Left ventricle myocardium inferior (tissue), 1 donor: ENCODE measurements around the gene MBD3. TPM values are rescaled to one million over a fixed set of nuclear protein-coding genes. Genes with fewer than 3 reads are reported as not detected.
A peak's percentile ranks its signal among the peaks of the same experiment; 100 is the strongest.
"Not testable (repeated sequence)": the region's sequence is repeated elsewhere in the genome, so short reads cannot be mapped to it uniquely, and the experiment has no call there.

Source experiments
- DNase-seq: peaks from one replicate; pipeline ENCODE4 v3.0.0-alpha.2; 2020
- H3K27ac ChIP-seq: fragments of 200-600 bp; replicated peaks from 2 replicates; pipeline ENCODE4 v1.8.0; 2021
- H3K27me3 ChIP-seq: fragments of 200-600 bp; 2 replicates; pipeline ENCODE4 v1.8.0; 2021; ENCODE audit warnings: low read depth
- H3K36me3 ChIP-seq: fragments of 200-600 bp; 2 replicates; pipeline ENCODE4 v1.8.0; 2021
- H3K4me1 ChIP-seq: fragments of 200-600 bp; 2 replicates; pipeline ENCODE4 v1.8.0; 2021
- H3K4me3 ChIP-seq: fragments of 200-600 bp; 2 replicates; pipeline ENCODE4 v1.8.0; 2021; ENCODE audit warnings: mild to moderate bottlenecking, moderate library complexity
- H3K9me3 ChIP-seq: fragments of 200-600 bp; replicated peaks from 2 replicates; pipeline ENCODE4 v1.8.0; 2021
- intact Hi-C: fragments of 100-400 bp; cut with micrococcal nuclease; formaldehyde crosslinking; loops from one replicate; pipeline ENCODE4 v1.11.0; 2022
- long read RNA-seq: library from polyadenylated mRNA; unstranded; transcript quantifications from one replicate; pipeline ENCODE4 v2.0.0, GENCODE V29; 2021
- total RNA-seq: library from RNA; stranded (reverse); fragmentation: NEBNext Ultra II Directional; extraction: Animal tissue kit (Norgen Biotek cat#: 25700); gene quantifications from one replicate; pipeline ENCODE4 v1.2.1, GENCODE V29; 2021
- TF ChIP-seq, protein P1 (sequence below): fragments of 200-600 bp; IDR thresholded peaks from 2 replicates; pipeline ENCODE4 v1.8.0; 2021; ENCODE audit warnings: antibody characterized with exemption, mild to moderate bottlenecking, borderline replicate concordance
- donor health status: DM: no; HTN: yes; CAD: no; lungs with severe emphysema.

MBD3 gene, protein sequence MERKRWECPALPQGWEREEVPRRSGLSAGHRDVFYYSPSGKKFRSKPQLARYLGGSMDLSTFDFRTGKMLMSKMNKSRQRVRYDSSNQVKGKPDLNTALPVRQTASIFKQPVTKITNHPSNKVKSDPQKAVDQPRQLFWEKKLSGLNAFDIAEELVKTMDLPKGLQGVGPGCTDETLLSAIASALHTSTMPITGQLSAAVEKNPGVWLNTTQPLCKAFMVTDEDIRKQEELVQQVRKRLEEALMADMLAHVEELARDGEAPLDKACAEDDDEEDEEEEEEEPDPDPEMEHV
- total RNA-seq, result 48.6 TPM
- long read RNA-seq, full-length matches to known transcripts, result 145 of 208 reads
- long read RNA-seq, partial matches to known transcripts, result 46 of 208 reads
- long read RNA-seq, other reads (novel, unspliced or antisense), result 17 of 208 reads

DNA sequence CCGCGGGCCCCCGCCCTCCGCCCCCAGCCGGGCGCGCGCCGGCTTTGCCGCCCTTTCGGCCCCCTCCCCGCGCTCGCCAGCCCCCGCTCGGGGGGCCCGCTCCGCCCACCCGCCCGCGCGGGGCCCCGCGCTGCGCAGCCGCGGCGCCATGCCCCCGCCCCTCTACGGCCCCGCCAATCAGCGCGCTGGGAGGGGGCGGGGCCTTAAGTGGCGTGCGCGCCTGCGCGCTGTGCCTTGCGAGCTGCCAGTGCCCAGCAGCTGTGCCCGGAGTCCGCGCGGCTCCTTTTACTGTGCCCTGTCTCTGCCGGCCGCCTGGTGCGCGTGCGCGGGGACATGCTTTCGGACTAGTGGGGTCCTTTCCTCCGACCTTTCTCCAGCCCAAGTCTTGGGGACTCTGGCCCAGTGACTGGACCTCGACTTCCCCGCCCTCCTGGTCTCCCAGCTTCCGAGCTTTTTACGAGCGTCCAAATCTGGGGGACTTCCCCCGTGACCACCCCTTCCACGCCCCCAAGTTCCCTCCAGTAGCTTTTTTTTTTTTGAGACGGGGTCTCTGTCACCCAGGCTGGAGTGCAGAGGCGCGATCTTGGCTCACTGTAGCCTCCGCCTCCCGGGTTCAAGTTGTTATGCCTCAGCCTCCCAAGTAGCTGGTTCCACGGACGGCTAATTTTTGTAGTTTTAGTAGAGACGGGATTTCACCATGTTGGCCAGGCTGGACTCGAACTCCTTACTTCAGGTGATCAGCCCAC lies at the start of gene MBD3:
MBD3 (minus strand) TSS at position 111 of the 746 bp plus-strand sequence. CDS start 234 bp downstream, outside the sequence.
- Histone ChIP-seq H3K4me3 (peak within 1 kb of the TSS; percentile 92), H3K27me3 (no peaks in the 10 kb centered on the region), H3K9me3 (no peaks in the 10 kb centered on the region), H3K36me3 (peaks cover 32% of the 10 kb centered on the region), H3K27ac (peak within 1 kb of the TSS; percentile 99), H3K4me1 (peaks cover 30% of the 10 kb centered on the region)
- intact Hi-C loops, result no loop called here
- TF ChIP-seq, protein P1, sequence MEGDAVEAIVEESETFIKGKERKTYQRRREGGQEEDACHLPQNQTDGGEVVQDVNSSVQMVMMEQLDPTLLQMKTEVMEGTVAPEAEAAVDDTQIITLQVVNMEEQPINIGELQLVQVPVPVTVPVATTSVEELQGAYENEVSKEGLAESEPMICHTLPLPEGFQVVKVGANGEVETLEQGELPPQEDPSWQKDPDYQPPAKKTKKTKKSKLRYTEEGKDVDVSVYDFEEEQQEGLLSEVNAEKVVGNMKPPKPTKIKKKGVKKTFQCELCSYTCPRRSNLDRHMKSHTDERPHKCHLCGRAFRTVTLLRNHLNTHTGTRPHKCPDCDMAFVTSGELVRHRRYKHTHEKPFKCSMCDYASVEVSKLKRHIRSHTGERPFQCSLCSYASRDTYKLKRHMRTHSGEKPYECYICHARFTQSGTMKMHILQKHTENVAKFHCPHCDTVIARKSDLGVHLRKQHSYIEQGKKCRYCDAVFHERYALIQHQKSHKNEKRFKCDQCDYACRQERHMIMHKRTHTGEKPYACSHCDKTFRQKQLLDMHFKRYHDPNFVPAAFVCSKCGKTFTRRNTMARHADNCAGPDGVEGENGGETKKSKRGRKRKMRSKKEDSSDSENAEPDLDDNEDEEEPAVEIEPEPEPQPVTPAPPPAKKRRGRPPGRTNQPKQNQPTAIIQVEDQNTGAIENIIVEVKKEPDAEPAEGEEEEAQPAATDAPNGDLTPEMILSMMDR, result peak; percentile 16
- DNase-seq, result peak; percentile 93

DNA sequence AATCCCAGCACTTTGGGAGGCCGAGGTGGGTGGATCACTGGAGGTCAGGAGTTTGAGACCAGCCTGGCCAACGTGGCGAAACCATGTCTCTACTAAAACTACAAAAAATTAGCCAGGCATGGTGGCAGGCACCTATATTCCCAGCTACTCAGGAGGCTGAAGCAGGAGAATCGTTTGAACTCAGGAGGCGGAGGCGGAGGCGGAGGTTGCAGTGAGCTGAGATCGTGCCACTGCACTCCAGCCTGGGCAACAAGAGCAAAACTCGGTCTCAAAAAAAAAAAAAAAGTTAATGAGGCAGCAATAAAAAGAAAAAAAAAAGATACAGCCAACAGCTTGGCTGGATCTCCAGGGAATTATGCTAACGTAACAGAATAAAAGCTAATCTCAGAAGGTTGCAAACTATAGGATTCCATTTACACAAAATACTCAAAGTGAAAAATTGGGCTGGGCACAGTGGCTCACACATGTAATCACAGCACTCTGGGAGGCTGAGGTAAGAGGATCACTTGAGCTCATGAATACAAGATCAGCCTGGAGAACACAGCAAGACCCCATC lies 48.3 kb upstream of the MBD3 start:
- peaks cover 35% of the 10 kb centered on the region for H3K36me3 ChIP-seq
- intact Hi-C loops, H3K9me3 ChIP-seq, H3K27ac ChIP-seq, H3K27me3 ChIP-seq, H3K4me3 ChIP-seq, DNase-seq, H3K4me1 ChIP-seq: not testable (repeated sequence)

DNA sequence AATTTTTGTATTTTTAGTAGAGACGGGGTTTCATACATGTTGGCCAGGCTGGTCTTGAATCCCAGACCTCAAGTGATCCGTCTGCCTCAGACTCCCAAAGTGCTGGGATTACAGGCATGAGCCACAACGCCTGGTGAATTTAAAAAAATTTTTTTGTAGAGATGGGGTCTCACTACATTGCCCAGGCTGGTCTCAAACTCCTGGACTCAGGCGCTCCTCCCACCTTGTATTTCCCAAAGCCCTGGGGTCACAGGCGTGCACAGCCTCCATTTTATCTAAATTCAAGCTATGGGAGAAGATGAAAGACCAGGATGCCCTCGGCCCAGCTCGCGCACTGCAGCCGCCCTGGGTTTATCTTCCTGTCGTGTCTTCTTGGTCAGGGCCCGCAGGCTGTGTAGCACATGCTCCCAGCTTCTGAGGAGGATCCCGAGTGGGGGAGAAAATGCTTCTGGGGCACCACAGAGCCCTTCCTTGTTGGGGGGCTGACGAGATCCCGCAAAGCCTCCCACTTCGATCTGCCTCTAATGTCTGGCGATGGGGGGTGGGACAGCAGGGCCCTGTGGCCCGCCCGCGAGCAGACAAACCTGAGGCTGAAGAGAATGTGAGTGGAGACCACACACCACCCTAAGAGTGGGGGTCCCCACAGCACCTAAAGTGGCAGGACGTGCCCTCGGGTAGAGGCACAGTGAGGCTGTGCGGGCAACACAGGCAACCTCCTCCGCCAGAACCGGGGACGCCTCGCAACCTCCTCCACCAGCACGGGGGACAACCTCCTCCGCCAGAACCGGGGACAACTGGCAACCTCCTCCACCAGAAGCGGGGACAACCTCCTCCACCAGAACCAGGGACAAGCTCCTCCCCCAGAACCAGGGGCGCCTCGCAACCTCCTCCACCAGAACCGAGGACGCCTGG lies 43.9 kb upstream of the MBD3 start:
- DNase-seq, result no peak
- Histone ChIP-seq H3K9me3 (peaks cover 5% of the 10 kb centered on the region), H3K36me3 (peaks cover 39% of the 10 kb centered on the region), H3K4me3 (no peak overlapping the region), H3K4me1 (no peaks in the 10 kb centered on the region), H3K27me3 (no peaks in the 10 kb centered on the region), H3K27ac (no peak overlapping the region)
- intact Hi-C loops, result no loop called here
- TF ChIP-seq, protein P1, result no peak

DNA sequence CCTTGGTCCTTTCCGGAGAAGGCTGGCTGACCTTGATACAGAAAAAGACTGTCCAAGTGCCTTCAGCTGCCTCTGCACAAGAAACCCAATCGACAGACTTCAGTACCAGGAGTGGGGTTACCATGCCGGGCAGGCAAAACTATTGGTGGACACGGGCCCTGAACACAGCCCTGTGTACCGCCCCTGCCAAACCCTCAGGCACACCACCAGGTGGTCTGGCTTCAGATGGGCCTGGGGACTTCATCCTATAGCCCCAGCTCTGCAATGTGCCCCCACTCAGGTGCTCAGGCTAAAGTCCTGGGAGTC lies 42.2 kb upstream of the MBD3 start:
- Histone ChIP-seq H3K4me1 (no peaks in the 10 kb centered on the region), H3K36me3 (peaks cover 31% of the 10 kb centered on the region), H3K27ac (no peak overlapping the region), H3K27me3 (no peaks in the 10 kb centered on the region), H3K4me3 (no peak overlapping the region), H3K9me3 (peaks cover 5% of the 10 kb centered on the region)
- no peak for DNase-seq
- intact Hi-C loops, result no loop called here
- TF ChIP-seq, protein P1, result no peak

DNA sequence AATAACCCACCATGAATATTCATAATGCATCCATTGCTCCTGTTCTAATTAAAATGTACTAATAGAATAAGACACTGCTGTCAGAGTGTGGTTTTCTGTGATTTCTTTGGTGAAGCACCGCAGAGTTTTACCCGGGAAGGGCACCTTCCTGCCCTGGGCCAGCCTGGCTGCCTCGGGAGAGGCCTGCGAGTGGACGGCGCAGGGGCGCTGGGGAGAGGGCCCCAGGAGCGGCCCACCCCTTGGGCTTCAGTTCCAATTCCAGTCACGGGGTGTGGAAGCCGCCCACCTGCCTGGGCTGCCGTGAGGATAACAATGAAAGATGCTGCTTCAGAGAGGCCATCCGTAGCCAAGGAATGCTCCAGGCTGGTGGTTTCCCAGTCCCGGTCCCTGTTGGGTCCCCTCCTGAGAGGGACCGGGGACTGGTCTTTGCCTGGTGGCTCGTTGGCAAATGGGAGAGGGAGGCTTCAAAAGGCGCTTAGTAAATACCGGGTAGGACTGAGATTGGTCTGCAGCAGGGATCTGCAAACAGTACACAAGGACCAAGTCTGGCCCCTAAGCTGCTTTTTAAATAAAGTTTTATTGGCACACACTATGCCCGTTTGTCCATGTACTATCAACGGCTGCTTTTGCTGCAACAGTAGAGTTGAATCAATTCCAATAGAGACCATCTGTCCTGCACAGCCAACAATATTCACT lies 41.7 kb upstream of the MBD3 start:
- peaks cover 29% of the 10 kb centered on the region for H3K36me3 ChIP-seq
- no peak for DNase-seq

More for the DNA sequence above, 41.7 kb upstream of the MBD3 start:
- TF ChIP-seq, protein P1, result no peak
- no peaks in the 10 kb centered on the region for H3K27me3 ChIP-seq
- H3K4me1 ChIP-seq, result no peaks in the 10 kb centered on the region
- no peak overlapping the region for H3K4me3 ChIP-seq
- peaks cover 5% of the 10 kb centered on the region for H3K9me3 ChIP-seq
- intact Hi-C loops, result no loop called here
- no peak overlapping the region for H3K27ac ChIP-seq
